Tibial artery (tissue), 4 donors: ENCODE data around the gene FAM118A.
"Not testable (repeated sequence)": the region's sequence is repeated elsewhere in the genome, so short reads cannot be mapped to it uniquely, and the experiment has no call there.

Experiments used
- DNase-seq, 2 donors: peaks; one replicate each; pipeline ENCODE4 v3.0.0-alpha.2; 2019
- H3K27ac ChIP-seq, 2 donors: fragments of 200-600 bp; sonication (generic) in 1 of 2; 1 replicate in 1 of 2; 2 replicates in 1 of 2; pipeline ENCODE4 v1.5.1; 2018 to 2019; ENCODE audit warnings: mild to moderate bottlenecking in 1 of 2
- H3K27me3 ChIP-seq, 2 donors: fragments of 200-600 bp; sonication (generic) in 1 of 2; one replicate each; pipeline versions ENCODE4 v1.5.1 to v1.6.0; 2016 to 2019
- H3K36me3 ChIP-seq, 3 donors: fragments of 200-600 bp; sonication (generic) in 2 of 3; one replicate each; pipeline ENCODE4 v1.5.1; 2016 to 2019; ENCODE audit warnings: mild to moderate bottlenecking in 2 of 3
- H3K4me1 ChIP-seq, 4 donors: fragments of 200-600 bp; sonication (generic) in 2 of 4; 1 replicate in 3 of 4; 2 replicates in 1 of 4; pipeline ENCODE4 v1.5.1; 2016 to 2019
- H3K4me3 ChIP-seq, 2 donors: fragments of 200-600 bp; sonication (generic) in 1 of 2; 1 replicate in 1 of 2; 2 replicates in 1 of 2; pipeline ENCODE4 v1.5.1; 2018 to 2019; ENCODE audit warnings: mild to moderate bottlenecking in 2 of 2
- H3K9me3 ChIP-seq, 3 donors: fragments of 200-600 bp; sonication (generic) in 1 of 3; one replicate each; pipeline ENCODE4 v1.5.1; 2016 to 2019
- CTCF ChIP-seq, 2 experiments: fragments of 200-600 bp in 1 of 2; fragments of 450-650 bp in 1 of 2; IDR thresholded peaks; one replicate each; pipeline ENCODE4 v1.5.1; 2017 to 2019; ENCODE audit warnings: antibody characterized with exemption in 2 of 2, mild to moderate bottlenecking in 1 of 2, moderate library complexity in 1 of 2
- intact Hi-C: fragments of 100-400 bp; cut with DNase I; formaldehyde crosslinking; loops from one replicate; pipeline ENCODE4 v1.15.0; 2023; ENCODE audit warnings: low total_unique reads

The FAM118A gene

GRCh38 chr22:45353786-45354185 lies 44.1 kb downstream of the FAM118A start:
- H3K4me3 ChIP-seq, result no peak overlapping the region
- H3K4me1 ChIP-seq, result no peaks in the 10 kb centered on the region
- DNase-seq, result no peak
- intact Hi-C loops, result no loop called here
- no peaks in the 10 kb centered on the region for H3K27me3 ChIP-seq
- no peak for TF ChIP-seq CTCF (IDR thresholded peaks at IDR 0.05)
- H3K36me3 ChIP-seq, result no peaks in the 10 kb centered on the region
- no peaks in the 10 kb centered on the region for H3K9me3 ChIP-seq
- H3K27ac ChIP-seq, result no peak overlapping the region

- Histone ChIP-seq H3K27me3 (no peaks in the 10 kb centered on the region), H3K36me3 (no peaks in the 10 kb centered on the region), H3K4me3 (no peak overlapping the region), H3K4me1 (no peaks in the 10 kb centered on the region), H3K27ac (no peak overlapping the region), H3K9me3 (no peaks in the 10 kb centered on the region)
- DNase-seq, result no peak
- TF ChIP-seq CTCF (IDR thresholded peaks at IDR 0.05), result no peak
- intact Hi-C loops, result no loop called here
Observed at GRCh38 chr22:45357490-45357889, 47.8 kb downstream of the FAM118A start.

- no peaks in the 10 kb centered on the region for H3K36me3 ChIP-seq
- no peak overlapping the region for H3K4me3 ChIP-seq
- no peak overlapping the region for H3K27ac ChIP-seq
- no peaks in the 10 kb centered on the region for H3K4me1 ChIP-seq
- no peaks in the 10 kb centered on the region for H3K9me3 ChIP-seq
- DNase-seq, result peak in 1 of 2 donors; percentile 39
- H3K27me3 ChIP-seq, result no peaks in the 10 kb centered on the region
- no peak for TF ChIP-seq CTCF (IDR thresholded peaks at IDR 0.05)
- intact Hi-C loops, result no loop called here
Observed at GRCh38 chr22:45358127-45358526, 48.4 kb downstream of the FAM118A start.

- no peaks in the 10 kb centered on the region for H3K36me3 ChIP-seq
- H3K27me3 ChIP-seq, result no peaks in the 10 kb centered on the region
- TF ChIP-seq CTCF (IDR thresholded peaks at IDR 0.05), result no peak
- no peak overlapping the region for H3K27ac ChIP-seq
- intact Hi-C loops, result no loop called here
- H3K4me1 ChIP-seq, result no peaks in the 10 kb centered on the region
- DNase-seq, result no peak
- no peak overlapping the region for H3K4me3 ChIP-seq
- H3K9me3 ChIP-seq, result no peaks in the 10 kb centered on the region
Observed at GRCh38 chr22:45359627-45360026, 49.9 kb downstream of the FAM118A start.

- Histone ChIP-seq H3K9me3 (peaks cover 0 to 20% (median 13%) of the 10 kb centered on the region in 3 donors), H3K27me3 (peaks cover 0 to 3% of the 10 kb centered on the region in 2 donors), H3K4me3 (no peak overlapping the region), H3K4me1 (no peaks in the 10 kb centered on the region), H3K27ac (no peak overlapping the region), H3K36me3 (peaks cover 0 to 4% (median 0%) of the 10 kb centered on the region in 3 donors)
- intact Hi-C loops, result no loop called here
- TF ChIP-seq CTCF (IDR thresholded peaks at IDR 0.05), result no peak
- DNase-seq, result no peak
Observed at GRCh38 chr22:45366713-45367112, 57.0 kb downstream of the FAM118A start.

- H3K36me3 ChIP-seq, H3K4me1 ChIP-seq, intact Hi-C loops, H3K27me3 ChIP-seq, H3K9me3 ChIP-seq, H3K4me3 ChIP-seq, DNase-seq, H3K27ac ChIP-seq: not testable (repeated sequence)
Observed at GRCh38 chr22:45373592-45373991, 63.9 kb downstream of the FAM118A start.
